GM19238 (cell line): ENCODE data around the gene CCL14.
"Not testable (repeated sequence)": the region's sequence is repeated elsewhere in the genome, so short reads cannot be mapped to it uniquely, and the experiment has no call there.

ENCODE experiments used
- DNase-seq: peaks from one replicate; pipeline ENCODE4 v3.0.0; 2011; ENCODE audit warnings: low spot score; ENCODE audit not compliant: insufficient read length

CCL14 gene

GRCh38 chr17:35986643-35987042 lies at the start of gene CCL14:
Gene CCL14, minus strand, starts transcription at chr17:35986729. Its CDS starts 80 bp downstream, at chr17:35986649.
- no peak for DNase-seq

GRCh38 chr17:36036235-36036634 lies 49.7 kb upstream of the CCL14 start:
- DNase-seq = no peak

- no peak for DNase-seq
Observed at GRCh38 chr17:36034127-36034526, 47.6 kb upstream of the CCL14 start.

GRCh38 chr17:36030956-36031355 lies 44.4 kb upstream of the CCL14 start:
- no peak for DNase-seq

GRCh38 chr17:36027761-36028160 lies 41.2 kb upstream of the CCL14 start:
- DNase-seq = no peak

GRCh38 chr17:36024106-36024869 lies 37.8 kb upstream of the CCL14 start:
- DNase-seq = no peak

GRCh38 chr17:36019423-36019822 lies 32.9 kb upstream of the CCL14 start:
- no peak for DNase-seq

GRCh38 chr17:36017799-36018198 lies 31.3 kb upstream of the CCL14 start, which contains the start of gene CCL23:
Gene CCL23, minus strand, starts transcription at chr17:36017972. Its CDS starts 75 bp downstream, at chr17:36017897.
- DNase-seq = no peak

GRCh38 chr17:36016555-36016954 lies 30.0 kb upstream of the CCL14 start:
- no peak for DNase-seq

GRCh38 chr17:36015895-36016294 lies 29.4 kb upstream of the CCL14 start:
- not testable (repeated sequence) for DNase-seq

- DNase-seq = no peak
Observed at GRCh38 chr17:36014946-36015345, 28.4 kb upstream of the CCL14 start.

GRCh38 chr17:36011201-36011600 lies 24.7 kb upstream of the CCL14 start:
- no peak for DNase-seq

GRCh38 chr17:36008998-36009665 lies 22.6 kb upstream of the CCL14 start:
- DNase-seq = no peak

GRCh38 chr17:36004594-36005108 lies 18.1 kb upstream of the CCL14 start:
- no peak for DNase-seq

- DNase-seq = no peak
Observed at GRCh38 chr17:36002631-36003030, 16.1 kb upstream of the CCL14 start.

- DNase-seq = no peak
Observed at GRCh38 chr17:36001862-36002603, 15.5 kb upstream of the CCL14 start.

GRCh38 chr17:36001110-36001771 lies 14.7 kb upstream of the CCL14 start, which contains the start of gene CCL15:
Gene CCL15, minus strand, starts transcription at chr17:36001553. Its CDS starts 61 bp downstream, at chr17:36001492.
- DNase-seq = no peak

GRCh38 chr17:36000732-36001109 lies 14.2 kb upstream of the CCL14 start:
- DNase-seq = no peak

GRCh38 chr17:35998756-35999155 lies 12.2 kb upstream of the CCL14 start:
- no peak for DNase-seq

GRCh38 chr17:35998018-35998545 lies 11.6 kb upstream of the CCL14 start:
- DNase-seq = no peak

- not testable (repeated sequence) for DNase-seq
Observed at GRCh38 chr17:35995346-35995745, 8.8 kb upstream of the CCL14 start.
